Activated CD8-positive, alpha-beta memory T cell treated with anti-CD3 and anti-CD28 coated beads, Interleukin-2, amount 50 U/mL, for 48 hours (primary cell): ENCODE data around the gene TRAIP.

Experiments
- DNase-seq: peaks from one replicate; pipeline ENCODE4 v3.0.0-alpha.2; 2020

The TRAIP gene

DNA sequence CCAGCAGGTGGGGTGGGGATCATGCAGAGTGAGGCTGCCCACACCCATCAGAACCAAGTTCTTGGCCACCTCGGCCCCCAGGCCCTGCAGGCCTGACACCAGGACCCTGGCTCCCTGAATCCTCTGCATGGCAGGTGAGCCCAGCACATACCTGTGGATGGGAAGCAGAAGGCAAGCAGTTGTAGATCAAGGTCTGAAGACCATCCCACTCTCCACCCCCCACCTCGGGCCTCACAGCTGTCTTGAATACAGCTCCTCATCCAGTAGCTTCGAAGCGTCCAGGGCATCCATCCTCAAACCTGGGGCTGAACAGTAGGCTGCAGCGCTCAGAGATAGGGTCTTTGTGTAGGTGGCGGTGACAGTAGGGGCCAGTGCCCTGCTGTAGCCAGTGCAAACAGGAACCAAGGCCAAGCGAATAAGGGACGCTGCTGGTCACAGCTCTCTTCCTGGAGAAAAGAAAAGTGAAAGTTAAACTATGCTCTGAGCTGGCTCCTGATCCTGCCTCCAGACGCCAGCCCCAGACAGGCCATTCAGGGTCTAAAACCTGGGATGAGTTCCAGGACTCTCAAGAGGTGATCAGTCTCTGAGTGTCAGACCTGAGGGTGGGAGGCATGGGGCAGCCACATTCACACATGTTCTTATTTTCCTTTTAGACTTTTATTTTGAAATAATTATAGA, 42.7 kb downstream of the TRAIP start, which contains the start of gene UBA7:
Gene UBA7, minus strand, starts transcription at position 457 of the 678 bp plus-strand sequence. Its CDS starts 166 bp downstream, at position 291.
- DNase-seq: peak; percentile 65

DNA sequence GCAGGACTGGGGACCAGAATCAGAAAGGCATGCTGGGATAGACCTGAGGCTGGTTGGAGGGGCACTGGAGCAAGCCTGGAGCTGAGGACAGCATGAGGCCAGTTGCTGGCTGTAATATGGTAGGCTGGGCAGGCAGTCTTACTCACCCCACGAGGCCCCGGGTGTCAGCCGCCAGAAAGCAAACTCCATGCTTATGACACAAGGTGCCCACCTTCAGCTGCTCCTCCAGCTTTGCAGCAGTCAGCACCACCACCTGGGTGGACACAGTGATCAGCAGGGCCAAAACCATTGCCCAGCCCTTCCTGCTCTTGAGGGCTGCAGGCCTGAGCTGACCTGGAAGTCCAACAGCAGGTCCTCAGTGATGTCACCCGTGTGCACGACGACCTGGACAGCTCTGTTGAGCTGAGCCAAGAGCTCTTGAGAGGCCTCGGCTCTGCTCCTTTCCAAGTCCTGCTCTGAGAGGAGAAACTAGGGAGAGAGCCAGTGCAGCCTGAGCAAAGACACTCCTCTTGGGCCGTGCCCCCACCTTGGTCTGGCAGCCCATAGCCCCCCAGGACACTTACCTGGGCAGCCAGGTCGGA, 43.4 kb downstream of the TRAIP start:
- DNase-seq: no peak

DNA sequence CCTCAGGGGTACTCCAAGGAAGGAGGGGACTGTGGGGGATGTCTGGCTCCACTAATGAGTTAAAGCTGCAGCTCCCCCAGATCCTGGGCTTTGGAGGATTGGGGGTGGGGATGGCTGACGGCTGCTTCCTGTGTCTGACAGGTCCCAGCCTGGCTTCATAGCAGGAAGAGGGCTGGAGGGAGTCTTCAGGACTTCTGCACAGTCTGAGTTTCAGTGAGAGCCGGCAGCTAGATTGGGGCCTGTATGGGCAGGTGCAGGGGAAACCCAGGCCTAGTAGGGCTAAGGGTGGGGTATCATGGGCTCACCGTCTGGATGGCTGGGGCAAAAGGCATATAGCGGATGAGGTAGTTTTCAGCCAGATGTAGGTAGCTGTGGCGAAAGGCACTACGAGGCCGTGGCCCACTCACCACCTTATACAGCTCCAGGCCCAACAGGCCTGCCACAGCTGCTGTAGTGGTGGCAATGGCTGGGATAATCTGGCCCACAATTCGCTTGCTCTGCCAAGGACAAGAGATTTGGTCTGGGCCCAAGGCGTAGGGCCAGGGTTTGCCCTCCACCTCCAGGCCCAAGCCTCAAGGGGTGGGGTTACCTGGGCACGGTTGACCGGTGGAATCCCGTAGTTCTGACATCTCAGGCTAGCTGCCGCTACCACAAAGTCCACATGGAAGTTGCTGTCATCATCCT, 48.8 kb downstream of the TRAIP start:
- DNase-seq: no peak

DNA sequence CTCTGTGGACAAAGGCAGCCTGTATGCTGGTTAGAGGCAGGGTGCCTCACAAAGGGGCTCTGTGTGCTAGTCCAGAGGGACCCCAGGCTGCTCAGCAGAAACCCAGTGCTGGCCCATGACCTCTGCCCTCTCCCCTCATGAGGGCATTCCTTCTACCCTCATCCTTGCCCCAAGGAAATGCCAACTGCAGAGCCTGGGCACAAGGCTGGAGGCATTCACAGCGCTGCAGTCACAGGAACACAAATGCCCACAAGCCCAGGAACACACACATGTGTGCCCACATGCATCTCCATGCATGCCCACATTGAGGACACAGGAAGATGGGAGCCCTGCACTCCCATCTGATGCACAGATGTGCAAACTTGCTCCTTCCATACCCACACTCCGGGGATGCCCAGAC, 49.5 kb downstream of the TRAIP start:
- DNase-seq: no peak

DNA sequence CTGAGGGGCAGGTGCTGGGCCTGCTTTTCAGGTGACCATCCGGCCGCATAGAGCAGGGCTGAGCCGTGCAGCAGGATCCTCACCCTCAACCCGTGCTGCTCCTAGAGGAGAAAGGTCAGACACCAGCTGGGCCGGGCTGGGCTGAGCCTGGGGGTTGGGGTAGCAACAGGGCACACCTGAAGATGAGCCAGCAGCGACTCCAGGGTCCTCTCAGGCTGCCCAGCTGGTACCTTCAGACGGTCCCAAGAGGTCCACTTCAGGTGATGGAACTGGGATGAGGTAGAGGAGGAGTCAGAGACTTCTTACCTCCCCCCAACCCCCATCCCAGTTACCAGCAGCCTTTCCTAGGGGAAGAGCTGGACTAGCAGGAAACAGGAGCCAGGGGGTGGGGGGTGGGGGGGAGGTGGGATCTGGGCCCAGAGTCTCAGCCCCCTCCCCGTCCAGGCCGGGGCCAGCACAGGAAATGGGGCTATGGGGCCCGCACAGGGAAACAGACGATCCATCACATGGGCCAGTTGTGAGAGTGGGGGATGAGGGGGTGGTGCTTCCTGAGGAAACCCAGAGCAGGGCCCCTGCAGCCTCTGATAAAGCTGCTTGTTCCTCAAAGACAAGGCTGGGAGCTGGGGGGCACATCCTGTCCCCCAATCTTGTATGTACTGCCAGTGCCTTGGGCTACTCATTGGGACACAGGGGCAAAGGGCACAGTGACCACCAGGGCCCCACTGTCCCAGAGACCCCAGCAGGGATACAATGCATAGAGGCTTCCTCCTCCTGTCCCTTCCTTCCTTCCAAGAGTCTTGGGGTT, 50.3 kb downstream of the TRAIP start:
- DNase-seq: no peak

DNA sequence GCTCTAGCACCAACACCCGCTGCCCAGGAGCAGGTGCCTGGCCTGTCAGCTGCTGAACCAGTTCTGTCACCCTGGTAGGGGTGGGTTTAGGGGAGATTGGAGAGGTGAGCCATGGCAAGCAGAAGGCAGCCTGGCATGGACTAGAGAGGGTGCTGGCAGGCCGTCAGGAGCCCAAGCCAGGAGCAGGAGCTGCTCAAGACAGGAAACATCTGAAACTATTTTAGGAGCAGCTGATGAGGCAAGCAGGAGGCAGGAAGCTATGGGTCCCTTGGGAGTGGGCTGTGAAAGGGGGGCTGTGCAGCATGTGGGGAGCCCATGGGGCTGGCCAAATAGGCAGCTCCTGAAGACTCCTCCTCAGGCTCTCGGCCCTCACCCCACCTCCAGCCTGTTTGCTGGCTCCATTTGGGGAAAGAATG, 51.0 kb downstream of the TRAIP start:
- no peak for DNase-seq

DNA sequence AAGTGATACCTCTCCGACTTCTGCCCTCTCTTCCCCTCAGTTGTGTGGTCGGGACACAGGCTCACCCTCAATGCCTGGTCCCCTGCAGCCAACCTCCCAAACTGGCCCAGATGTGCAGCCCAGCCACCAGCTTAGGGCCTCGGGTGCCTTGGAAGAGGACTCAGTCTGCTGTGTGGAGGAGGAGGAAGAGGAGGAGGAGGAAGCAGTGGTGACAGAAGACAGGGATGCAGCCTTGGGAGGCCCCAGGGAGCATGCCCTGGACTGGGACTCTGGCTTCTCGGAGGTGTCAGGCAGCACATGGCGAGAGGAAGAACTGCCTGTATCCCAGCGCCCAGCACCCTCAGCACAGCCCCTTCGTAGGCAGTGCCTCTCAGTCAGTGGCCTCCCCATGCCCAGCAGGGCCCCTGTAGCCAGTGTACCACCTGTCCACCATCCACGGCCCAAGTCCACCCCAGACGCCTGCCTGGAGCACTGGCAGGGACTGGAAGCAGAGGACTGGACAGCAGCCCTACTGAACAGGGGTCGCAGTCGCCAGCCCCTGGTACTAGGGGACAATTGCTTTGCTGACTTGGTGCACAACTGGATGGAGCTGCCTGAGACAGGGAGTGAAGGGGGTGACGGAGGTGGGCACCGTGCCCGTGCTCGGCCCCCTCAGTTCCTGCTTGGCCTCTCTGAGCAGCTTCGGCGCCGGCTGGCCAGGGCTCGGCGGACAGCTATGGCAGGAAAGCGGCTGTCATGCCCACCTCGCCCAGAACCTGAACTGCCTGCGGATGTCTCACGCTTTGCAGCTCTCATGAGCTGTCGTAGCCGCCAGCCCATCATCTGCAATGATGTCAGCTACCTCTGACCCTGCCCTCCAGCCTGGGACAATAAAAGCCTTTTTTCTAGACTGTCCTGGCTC, 52.0 kb downstream of the TRAIP start:
- no peak for DNase-seq

DNA sequence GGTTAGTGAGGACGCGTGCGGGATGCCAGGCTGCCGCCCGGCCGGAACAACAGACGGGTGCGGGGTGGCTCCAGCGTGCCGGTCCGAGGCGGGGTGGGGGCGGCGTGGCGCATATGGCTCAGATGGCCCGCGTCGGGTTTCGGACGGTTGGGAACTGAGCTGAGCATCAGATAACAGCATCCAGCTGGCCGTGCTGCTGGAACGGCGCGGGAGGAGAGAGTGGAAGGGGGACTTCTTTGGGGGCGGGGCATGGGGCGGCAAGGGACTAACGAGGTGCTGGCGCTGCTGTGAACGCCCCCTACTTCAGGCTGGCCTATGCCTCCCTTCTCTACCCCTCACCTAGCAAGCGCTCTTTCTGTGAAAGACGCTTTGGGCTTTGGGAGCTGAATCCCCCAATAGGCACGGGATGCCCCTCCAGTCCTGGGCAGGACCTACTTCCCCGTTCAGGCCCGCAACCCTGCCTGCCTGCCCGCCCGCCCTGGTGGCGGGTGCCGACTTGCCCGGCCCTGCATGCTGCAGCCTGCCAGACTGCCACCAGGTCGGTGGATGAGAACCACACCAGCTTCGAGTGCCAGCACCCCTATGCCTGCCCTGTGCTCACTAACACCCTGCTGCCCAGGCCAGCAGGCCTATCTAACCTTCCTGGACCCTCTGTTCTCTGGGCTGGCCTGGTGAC, 52.8 kb downstream of the TRAIP start:
- DNase-seq: peak; percentile 74

DNA sequence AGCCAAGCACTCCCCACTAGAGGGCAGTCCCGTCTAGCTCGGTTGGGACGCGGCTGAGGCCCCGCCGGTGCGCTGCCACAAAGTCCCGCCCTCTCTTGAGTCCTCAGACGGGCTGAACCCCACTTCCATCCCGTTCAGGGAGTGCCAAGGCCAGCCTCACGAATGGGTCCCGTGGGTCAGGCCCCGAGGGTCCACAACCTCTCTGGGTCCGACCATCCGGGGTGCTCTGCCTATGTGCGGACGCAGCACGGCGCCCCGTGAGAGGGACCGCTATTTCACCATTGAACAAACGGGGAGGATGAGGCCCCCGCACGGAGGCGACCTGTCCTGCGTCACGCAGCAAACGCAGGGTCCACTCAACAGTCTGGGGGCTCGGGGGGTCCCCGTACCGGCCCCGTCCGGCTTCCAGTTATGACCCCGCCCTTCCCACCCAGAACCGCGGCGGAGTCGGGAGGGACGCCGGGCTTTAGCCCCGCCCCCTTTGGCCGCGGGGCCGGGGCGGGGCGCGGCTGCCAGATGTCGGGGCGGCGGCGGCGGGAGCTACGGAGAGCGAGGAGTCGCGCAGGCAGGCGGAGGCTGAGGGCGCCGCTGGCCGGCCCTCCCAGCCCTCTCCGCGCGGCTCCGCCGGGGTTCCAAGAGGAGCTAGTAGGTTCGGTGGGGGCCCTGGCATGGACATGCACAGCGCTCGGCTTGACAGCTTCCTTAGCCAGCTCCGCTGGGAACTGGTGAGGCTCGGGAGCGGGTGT, 53.5 kb downstream of the TRAIP start, which contains the start of gene INKA1:
Gene INKA1, plus strand, starts transcription at position 543 of the 746 bp plus-strand sequence. Its CDS starts 132 bp downstream, at position 675.
- peak; percentile 93 for DNase-seq

DNA sequence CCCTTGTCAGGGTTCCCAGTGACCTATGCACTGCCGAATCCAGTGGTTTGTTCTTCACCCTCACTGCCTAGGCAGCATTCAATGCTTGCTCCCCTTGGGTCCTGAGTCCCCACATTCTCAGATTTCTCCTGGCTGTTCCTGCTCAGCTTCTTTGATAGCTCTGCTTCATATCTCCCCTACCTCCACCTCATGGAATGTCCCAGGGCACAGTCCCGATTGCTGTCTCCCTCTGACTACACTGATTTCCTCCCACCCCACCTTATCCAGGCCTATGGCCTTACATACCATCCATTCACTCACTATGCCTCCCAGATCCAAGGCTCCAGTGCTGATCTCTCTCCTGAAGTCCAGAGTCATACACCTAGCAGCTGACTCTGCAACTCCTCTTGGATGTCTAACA, 55.2 kb downstream of the TRAIP start:
- no peak for DNase-seq

DNA sequence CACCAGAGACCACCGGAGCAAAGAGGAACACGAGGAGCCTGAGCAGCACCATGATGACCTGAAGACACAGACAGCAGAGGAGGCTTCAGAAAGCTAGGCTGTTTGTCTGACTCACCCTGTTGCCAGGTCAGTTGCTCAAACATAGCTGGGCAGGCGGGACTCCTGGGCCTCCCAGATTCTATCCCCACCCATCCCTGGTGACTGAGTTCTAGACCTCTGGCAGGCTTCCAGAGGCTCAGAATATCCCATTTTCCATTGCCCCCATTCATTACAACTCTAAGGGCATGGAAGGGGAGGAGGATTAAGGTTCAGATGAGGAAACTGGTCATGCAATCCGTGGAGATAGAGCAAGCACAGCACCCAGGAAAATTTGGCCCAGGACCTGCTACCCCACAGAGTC, 56.6 kb downstream of the TRAIP start, which contains the start of gene CDHR4:
Gene CDHR4, minus strand, starts transcription at position 113 of the 400 bp plus-strand sequence. Its CDS starts 61 bp downstream, at position 52.
- DNase-seq: no peak

DNA sequence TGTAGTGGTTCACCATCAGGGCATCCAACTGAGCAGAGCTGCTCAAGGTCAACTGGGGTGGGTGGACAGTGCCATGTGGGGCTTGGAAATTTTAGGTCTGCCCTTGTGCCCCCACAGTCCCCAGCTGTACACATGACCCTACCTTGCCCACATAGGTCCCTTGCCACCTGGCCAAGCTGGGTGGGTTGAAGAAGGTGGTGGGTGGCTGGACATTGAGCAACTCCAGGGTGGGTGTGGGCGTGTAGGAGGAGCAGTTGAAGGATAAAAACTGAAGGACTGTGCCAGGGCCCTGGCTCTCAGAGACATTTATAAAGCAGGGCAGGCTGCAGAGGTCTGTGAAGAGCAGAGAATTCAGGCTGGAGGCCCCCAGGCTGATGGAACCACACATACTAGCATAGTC, 57.3 kb downstream of the TRAIP start:
- no peak for DNase-seq

DNA sequence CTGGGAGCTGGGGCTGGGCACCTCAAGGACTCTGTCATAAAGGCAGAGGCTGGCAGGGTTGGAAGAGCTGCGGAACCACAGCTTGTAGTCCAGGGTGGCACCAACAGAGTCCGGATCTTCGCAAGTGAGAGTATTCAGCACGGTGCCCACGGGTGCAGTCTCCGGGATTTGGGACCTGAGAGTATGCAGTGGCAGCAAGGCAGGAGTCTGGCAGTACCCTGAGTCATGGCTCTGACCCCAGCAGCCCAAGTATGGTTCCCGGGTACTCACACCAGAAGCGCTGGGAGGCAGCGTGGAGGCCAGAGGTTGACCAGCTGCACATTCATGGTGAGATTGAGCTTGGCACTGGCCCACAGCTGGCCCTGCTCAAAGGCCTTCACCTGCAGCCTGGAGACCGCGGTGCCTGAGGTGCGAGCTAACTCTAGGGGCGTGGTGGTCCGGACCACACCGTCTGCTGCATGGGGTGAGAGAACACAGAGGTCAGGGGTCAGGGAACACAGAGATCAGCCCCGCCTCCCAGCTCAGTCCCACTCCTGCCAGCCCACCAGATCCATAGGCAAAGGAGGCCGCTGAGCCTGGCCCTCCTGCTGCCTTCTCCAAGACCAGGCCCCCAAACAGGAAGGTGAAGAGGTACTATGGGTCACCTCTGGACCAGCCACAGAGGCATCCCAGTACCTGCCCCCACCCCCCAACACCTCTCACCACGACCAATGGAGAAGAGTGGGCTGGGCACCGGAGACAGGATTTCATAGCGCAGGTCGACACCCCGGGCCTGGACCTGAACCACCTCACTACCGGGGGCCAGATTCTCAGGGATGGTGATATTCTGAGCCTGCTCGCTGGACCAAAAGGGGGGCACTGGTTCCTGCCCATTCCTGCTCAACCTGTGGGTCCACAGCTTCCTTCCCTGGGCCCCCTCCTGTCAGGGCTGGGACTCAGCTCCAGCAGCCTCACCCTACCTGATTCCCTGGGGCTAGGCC, 61.1 kb downstream of the TRAIP start:
- DNase-seq: no peak

DNA sequence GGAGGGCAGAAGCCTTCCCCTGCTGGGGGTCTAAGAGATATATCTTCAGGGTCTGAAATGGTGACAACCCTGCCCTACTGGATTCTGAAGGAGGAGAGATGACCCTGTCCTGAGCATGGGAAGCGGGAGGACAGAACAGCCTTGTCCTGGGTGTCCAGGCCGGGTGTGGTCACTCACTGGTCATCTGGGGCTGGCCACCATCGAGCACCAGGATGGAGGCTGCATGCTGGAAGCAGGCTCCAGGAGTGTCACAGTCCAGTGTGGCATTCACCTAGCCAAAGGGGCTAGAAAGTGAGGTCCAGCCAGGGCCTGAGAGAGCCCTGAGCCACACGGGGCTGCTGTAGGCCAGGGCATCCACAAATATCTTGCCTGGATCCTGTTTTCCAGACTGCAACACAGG, 61.9 kb downstream of the TRAIP start:
- no peak for DNase-seq

DNA sequence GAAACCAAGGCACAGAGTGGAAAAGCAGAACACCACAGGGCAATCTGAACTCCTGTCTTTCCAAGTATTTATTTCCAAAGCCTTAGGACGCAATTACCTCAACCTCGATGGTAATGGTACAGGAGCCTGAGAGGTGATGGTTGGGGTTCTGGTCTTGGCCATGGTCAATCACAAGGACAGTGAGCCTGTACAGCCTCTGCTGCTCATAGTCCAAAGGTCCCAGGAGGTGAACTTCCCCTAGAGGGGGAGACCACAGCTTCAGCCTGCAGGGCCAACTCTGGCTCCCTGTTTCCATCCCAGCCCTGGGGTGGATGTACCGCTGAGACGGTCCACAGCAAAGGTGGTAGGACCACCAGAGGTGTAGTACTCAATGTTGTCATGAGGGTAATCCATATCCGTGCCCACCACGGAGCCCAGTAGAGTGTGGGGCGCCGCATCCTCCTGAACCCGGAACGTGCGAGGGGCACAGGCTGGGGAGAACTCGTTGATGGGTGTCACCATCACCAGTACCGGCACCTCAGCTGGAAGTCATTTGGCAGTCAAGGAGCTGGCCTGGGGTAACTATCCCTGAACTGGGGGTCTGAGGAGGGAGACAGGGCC, 62.8 kb downstream of the TRAIP start:
- no peak for DNase-seq

DNA sequence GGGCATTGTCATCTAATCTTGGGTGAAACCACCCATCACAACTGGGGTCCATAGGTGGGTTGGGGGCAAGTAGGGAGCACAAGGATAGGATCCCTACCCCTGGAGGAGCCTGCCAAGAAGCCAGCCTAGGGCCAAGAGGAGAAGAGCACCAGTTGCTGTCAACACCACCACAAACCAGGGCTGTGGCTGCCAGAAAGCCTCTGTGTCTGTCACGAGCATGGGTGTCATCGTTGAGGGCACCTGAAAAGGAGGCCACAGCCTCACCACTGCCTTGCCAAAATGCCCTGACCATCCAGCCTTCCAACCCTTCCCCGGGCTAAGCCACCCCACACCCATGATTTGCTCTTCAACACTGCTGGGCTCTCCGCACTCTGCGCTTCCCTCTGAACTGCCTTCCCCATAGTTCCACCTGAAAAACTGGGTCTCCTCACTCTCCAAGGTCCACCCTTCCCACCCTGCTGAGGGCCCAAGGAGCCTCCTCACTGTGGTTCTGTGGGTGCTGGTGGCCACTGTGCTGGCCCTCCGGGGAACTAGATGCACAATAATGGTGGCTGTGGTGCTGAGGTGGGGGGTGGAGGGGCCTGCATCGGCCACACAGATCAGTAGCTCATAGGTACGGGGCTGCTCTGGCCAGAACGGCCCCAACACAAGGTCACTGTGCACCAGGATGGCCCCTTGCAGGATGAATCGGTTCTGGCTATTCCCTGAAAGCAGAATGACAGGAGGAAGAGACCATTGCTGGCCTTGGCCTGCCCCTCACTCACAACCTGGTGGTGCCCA, 63.8 kb downstream of the TRAIP start:
- no peak for DNase-seq

DNA sequence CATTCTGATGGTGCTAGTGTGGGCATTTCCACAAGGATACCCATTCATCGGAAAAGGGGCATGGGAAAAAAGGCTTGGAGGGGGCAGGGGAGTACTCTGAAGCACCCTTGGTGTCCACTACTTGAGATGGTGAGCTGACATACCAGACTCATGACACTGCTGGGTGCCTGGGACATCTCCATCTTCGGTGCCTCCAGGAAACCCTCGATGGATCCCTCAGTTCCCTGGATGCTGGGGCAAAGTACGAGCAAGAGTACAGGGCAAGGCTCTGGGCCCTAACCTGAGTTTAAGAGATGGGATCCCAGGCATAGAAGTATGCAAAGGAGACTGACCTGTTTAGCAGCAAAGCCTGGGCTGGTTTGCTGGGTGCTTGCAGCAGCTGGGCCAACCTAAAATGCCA, 64.8 kb downstream of the TRAIP start:
- DNase-seq: no peak
